Activated CD8-positive, alpha-beta T cell treated with anti-CD3 and anti-CD28 coated beads, Interleukin-2, amount 10 ng/mL, durations not matched to agents 7 days and 5 days (primary cell): ENCODE data around the gene PGA3. TPM values are rescaled to one million over a fixed set of nuclear protein-coding genes. Genes with fewer than 3 reads are reported as not detected.
A peak's percentile ranks its signal among the peaks of the same experiment; 100 is the strongest.
"Not testable (repeated sequence)": the region's sequence is repeated elsewhere in the genome, so short reads cannot be mapped to it uniquely, and the experiment has no call there.

Experiments
- ATAC-seq: fragments of 150-1000 bp; cut with Tn5 transposase; one replicate; pipeline ENCODE4 v1.10.0; 2021; ENCODE audit warnings: moderate library complexity
- CTCF ChIA-PET: fragments of 350-600 bp; sonication (Branson Sonifier 250); formaldehyde crosslinking; loops from one replicate; lab custom pipeline; 2021; ENCODE audit warnings: antibody characterized with exemption; lab: Charles Lee
- POLR2A ChIA-PET: fragments of 350-600 bp; sonication (Branson Sonifier 250); formaldehyde crosslinking; loops from one replicate; lab custom pipeline; 2021; ENCODE audit warnings: antibody characterized with exemption; lab: Charles Lee
- DNase-seq: peaks from one replicate; pipeline ENCODE4 v3.0.0-alpha.2; 2020
- H3K27ac Mint-ChIP-seq: one replicate; pipeline ENCODE4 v1.8.0; 2021; ENCODE audit warnings: mild to moderate bottlenecking, mixed read lengths
- H3K27me3 Mint-ChIP-seq: one replicate; pipeline ENCODE4 v1.8.0; 2021; ENCODE audit warnings: low read depth, mixed read lengths
- H3K36me3 Mint-ChIP-seq: one replicate; pipeline ENCODE4 v1.8.0; 2021; ENCODE audit warnings: low read depth, mixed read lengths
- H3K4me1 Mint-ChIP-seq: one replicate; pipeline ENCODE4 v1.8.0; 2021; ENCODE audit warnings: low read depth, mixed read lengths
- H3K4me3 Mint-ChIP-seq: one replicate; pipeline ENCODE4 v1.8.0; 2021; ENCODE audit warnings: mild to moderate bottlenecking, mixed read lengths
- H3K9me3 Mint-ChIP-seq: one replicate; pipeline ENCODE4 v1.8.0; 2022; ENCODE audit warnings: mixed read lengths; ENCODE audit not compliant: insufficient read depth
- total RNA-seq, 2 experiments: library from RNA; stranded (reverse); gene quantifications; one replicate each; pipeline ENCODE4 v1.2.3, GENCODE V29; 2021

The PGA3 gene
- total RNA-seq, 2 experiments from 2014 or later, result not detected

DNA sequence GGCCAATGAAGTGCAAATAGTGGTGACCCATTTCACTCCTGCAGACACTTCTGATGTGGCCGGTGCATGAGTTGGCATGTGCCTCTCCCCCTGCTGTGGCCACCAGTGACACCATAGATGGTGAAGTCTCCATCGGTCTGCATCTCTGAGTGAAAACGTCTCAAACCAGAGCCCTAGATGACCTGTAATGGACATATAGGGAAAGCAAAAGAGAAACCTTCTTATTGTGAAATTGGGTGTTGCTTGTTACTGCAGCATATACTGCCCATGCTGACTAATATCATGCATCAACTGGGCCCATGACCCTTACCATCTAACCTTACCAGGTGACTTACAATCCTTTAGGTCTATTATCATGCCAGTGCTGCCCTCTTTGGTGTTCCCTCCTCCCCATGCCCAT, 30.4 kb upstream of the PGA3 start:
- no peak for DNase-seq
- no peak overlapping the region for H3K4me3 Mint-ChIP-seq
- H3K27me3 Mint-ChIP-seq, result peaks cover 14% of the 10 kb centered on the region
- H3K36me3 Mint-ChIP-seq, result peaks cover 1% of the 10 kb centered on the region
- H3K9me3 Mint-ChIP-seq, result no peaks in the 10 kb centered on the region
- POLR2A ChIA-PET, result interaction anchor here (0.7 kb wide), 1 partner anchor 237 kb away, joined by 3 read pairs; no protein-coding TSS in a partner anchor
- ATAC-seq, result no peak
- CTCF ChIA-PET, result no interaction called here
- no peak overlapping the region for H3K27ac Mint-ChIP-seq
- peaks cover 20% of the 10 kb centered on the region for H3K4me1 Mint-ChIP-seq

DNA sequence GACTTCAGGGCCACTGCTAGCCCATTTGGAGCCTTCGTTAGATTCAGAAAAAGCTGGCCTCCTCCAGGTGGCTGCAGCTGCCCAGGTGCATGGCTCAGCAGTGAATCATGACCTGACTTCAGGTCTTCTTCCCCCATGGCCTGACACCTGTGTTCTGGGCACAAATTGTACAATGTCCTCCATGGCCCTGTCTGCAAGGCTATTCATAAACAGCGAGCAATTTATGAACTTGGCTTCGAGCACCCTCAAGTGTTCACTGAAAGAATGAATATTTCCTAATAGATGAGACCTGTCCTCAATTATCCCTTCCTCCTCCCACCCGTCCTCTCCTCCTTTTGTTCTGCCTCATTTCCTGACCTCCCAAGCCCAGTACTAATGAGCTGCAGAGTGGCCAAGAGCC, 29.9 kb upstream of the PGA3 start:
- H3K9me3 Mint-ChIP-seq, result no peaks in the 10 kb centered on the region
- ChIA-PET POLR2A (no interaction called here), CTCF (interaction anchor here (0.6 kb wide), 1 partner anchor 204 kb away, joined by 3 read pairs; no protein-coding TSS in a partner anchor)
- H3K27ac Mint-ChIP-seq, result no peak overlapping the region
- no peak for DNase-seq
- no peak for ATAC-seq
- no peak overlapping the region for H3K4me3 Mint-ChIP-seq
- peaks cover 16% of the 10 kb centered on the region for H3K4me1 Mint-ChIP-seq
- H3K36me3 Mint-ChIP-seq, result peaks cover 1% of the 10 kb centered on the region
- peaks cover 14% of the 10 kb centered on the region for H3K27me3 Mint-ChIP-seq

DNA sequence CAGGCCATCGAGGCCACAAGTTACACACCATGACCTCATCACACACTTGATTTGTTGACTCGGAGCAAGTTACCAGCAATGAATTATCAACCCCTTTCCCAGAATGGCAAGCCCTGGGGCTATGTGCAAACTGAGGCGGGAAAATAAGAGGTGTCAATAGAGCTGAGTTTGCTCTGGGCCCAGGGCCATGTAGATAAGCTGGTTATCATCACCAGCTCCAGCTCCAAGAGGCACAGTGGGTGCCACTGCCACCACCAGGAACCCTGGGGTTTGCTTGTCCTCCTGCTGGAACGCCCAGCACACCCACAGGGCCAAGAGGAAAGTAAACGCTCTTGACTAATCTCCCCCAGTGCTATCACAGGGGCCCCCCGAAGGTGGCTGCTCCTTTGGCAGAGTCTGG, 29.0 kb upstream of the PGA3 start:
- no peaks in the 10 kb centered on the region for H3K9me3 Mint-ChIP-seq
- no peaks in the 10 kb centered on the region for H3K36me3 Mint-ChIP-seq
- ChIA-PET CTCF (no interaction called here), POLR2A (interaction anchor here (0.5 kb wide), 1 partner anchor 115 kb away, joined by 4 read pairs; no protein-coding TSS in a partner anchor)
- no peak overlapping the region for H3K4me3 Mint-ChIP-seq
- ATAC-seq (no peak), DNase-seq (no peak)
- peaks cover 10% of the 10 kb centered on the region for H3K4me1 Mint-ChIP-seq
- peaks cover 16% of the 10 kb centered on the region for H3K27me3 Mint-ChIP-seq
- H3K27ac Mint-ChIP-seq, result no peak overlapping the region

GRCh38 chr11:61174949-61175348, 28.4 kb upstream of the PGA3 start:
- Mint-ChIP-seq H3K27ac (no peak overlapping the region), H3K27me3 (peaks cover 20% of the 10 kb centered on the region), H3K4me1 (peaks cover 10% of the 10 kb centered on the region), H3K4me3 (no peak overlapping the region), H3K9me3 (no peaks in the 10 kb centered on the region), H3K36me3 (no peaks in the 10 kb centered on the region)
- ChIA-PET POLR2A (no interaction called here), CTCF (interaction anchor here (2.5 kb wide), 1 partner anchor 12 kb away, joined by 11 read pairs; no protein-coding TSS in a partner anchor)
- ATAC-seq (no peak), DNase-seq (no peak)

GRCh38 chr11:61176446-61176845, 26.9 kb upstream of the PGA3 start:
- ChIA-PET CTCF (interaction anchor here (2.5 kb wide), 1 partner anchor 10 kb away, joined by 11 read pairs; no protein-coding TSS in a partner anchor), POLR2A (no interaction called here)
- ATAC-seq (no peak), DNase-seq (no peak)
- no peak overlapping the region for H3K27ac Mint-ChIP-seq
- H3K4me3 Mint-ChIP-seq, result no peak overlapping the region
- peaks cover 25% of the 10 kb centered on the region for H3K27me3 Mint-ChIP-seq
- H3K4me1 Mint-ChIP-seq, result peaks cover 10% of the 10 kb centered on the region
- no peaks in the 10 kb centered on the region for H3K9me3 Mint-ChIP-seq
- no peaks in the 10 kb centered on the region for H3K36me3 Mint-ChIP-seq

DNA sequence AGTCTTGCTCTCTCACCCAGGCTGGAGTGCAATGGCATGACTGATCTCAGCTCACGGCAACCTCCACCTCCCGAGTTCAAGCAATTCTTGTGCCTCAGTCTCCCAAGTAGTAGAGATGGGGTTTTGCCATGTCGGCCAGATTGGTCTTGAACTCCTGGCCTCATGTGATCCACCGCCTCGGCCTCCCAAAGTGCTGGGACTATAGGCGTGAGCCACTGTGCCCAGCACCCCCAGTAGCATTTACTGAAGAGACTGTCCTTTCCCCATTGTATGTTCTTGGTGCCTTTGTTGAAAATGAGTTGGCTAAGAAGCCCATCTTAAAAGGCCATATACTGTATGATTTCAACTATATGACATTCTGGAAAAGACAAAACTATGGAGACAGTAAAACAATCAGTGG, 23.1 kb upstream of the PGA3 start:
- DNase-seq, H3K4me1 Mint-ChIP-seq, H3K27ac Mint-ChIP-seq, H3K4me3 Mint-ChIP-seq, H3K36me3 Mint-ChIP-seq, ATAC-seq, POLR2A ChIA-PET, H3K9me3 Mint-ChIP-seq: not testable (repeated sequence)
- CTCF ChIA-PET, result interaction anchor here (1.1 kb wide), 1 partner anchor 51 kb away, joined by 5 read pairs; no protein-coding TSS in a partner anchor
- peaks cover 19% of the 10 kb centered on the region for H3K27me3 Mint-ChIP-seq

- ChIA-PET CTCF (interaction anchor here (1.5 kb wide), 1 partner anchor 204 kb away, joined by 5 read pairs; no protein-coding TSS in a partner anchor), POLR2A (no interaction called here)
- H3K27ac Mint-ChIP-seq, result no peak overlapping the region
- H3K4me3 Mint-ChIP-seq, result no peak overlapping the region
- H3K4me1 Mint-ChIP-seq, result no peaks in the 10 kb centered on the region
- DNase-seq (no peak), ATAC-seq (no peak)
- H3K27me3 Mint-ChIP-seq, result peaks cover 13% of the 10 kb centered on the region
- H3K9me3 Mint-ChIP-seq, result no peaks in the 10 kb centered on the region
- no peaks in the 10 kb centered on the region for H3K36me3 Mint-ChIP-seq
These were observed 21.8 kb upstream of the PGA3 start for GRCh38 chr11:61181489-61181888.

DNA sequence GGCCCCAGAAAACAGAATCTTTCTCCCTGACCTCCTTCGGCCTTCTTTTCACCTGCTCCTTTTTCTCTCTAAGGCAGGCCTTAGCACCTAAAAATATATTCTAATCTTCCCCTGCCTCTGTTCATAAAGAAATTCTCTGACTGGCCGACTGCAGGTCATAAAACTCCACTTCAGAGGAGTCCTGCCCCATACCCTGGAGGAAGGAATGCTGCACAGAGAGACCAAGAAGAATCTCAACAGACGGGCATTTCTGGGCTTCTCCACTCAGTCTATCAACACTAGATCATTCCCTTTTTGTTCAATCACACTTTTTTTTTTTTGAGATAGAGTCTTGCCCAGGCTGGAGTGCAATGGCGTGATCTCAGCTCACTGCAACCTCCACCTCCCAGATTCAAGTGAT, 19.7 kb upstream of the PGA3 start:
- H3K4me3 Mint-ChIP-seq, result no peak overlapping the region
- DNase-seq, result no peak
- H3K9me3 Mint-ChIP-seq, result no peaks in the 10 kb centered on the region
- peaks cover 3% of the 10 kb centered on the region for H3K4me1 Mint-ChIP-seq
- no peaks in the 10 kb centered on the region for H3K36me3 Mint-ChIP-seq
- no peak overlapping the region for H3K27ac Mint-ChIP-seq
- no peak for ATAC-seq
- CTCF ChIA-PET, result interaction anchor here (1.3 to 1.4 kb wide), 2 partner anchors 30 to 352 kb away, joined by 3 to 4 read pairs; no protein-coding TSS in a partner anchor
- peaks cover 13% of the 10 kb centered on the region for H3K27me3 Mint-ChIP-seq
- POLR2A ChIA-PET, result no interaction called here

DNA sequence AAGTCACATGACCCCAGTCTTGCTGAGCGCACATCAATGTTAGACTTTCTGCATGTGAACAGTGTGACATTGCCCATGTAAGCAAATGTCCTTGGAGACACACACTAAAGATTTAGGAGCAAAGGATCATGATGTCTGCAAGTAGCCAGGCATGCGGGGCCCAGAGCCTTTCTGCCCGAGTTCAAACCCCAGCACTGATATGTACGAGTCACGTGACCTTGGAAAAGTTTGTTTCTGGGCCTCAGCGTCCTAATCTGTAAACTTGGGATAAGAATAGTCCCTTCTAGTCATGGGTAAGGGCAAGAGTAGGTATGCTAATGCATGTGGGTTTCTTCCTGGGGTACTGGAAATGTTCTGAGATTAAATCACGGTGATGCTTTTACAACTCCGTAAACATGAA, 16.8 kb upstream of the PGA3 start:
- no peaks in the 10 kb centered on the region for H3K36me3 Mint-ChIP-seq
- H3K4me1 Mint-ChIP-seq, result peaks cover 3% of the 10 kb centered on the region
- no peaks in the 10 kb centered on the region for H3K9me3 Mint-ChIP-seq
- H3K27me3 Mint-ChIP-seq, result peaks cover 4% of the 10 kb centered on the region
- ChIA-PET POLR2A (no interaction called here), CTCF (interaction anchor here (1.0 to 4.7 kb wide), 24 partner anchors 10 to 411 kb away, joined by 3 to 41 read pairs (median 5); partner anchors contain the start of genes CD6 and VPS37C)
- no peak overlapping the region for H3K27ac Mint-ChIP-seq
- H3K4me3 Mint-ChIP-seq, result no peak overlapping the region
- ATAC-seq (no peak), DNase-seq (no peak)

DNA sequence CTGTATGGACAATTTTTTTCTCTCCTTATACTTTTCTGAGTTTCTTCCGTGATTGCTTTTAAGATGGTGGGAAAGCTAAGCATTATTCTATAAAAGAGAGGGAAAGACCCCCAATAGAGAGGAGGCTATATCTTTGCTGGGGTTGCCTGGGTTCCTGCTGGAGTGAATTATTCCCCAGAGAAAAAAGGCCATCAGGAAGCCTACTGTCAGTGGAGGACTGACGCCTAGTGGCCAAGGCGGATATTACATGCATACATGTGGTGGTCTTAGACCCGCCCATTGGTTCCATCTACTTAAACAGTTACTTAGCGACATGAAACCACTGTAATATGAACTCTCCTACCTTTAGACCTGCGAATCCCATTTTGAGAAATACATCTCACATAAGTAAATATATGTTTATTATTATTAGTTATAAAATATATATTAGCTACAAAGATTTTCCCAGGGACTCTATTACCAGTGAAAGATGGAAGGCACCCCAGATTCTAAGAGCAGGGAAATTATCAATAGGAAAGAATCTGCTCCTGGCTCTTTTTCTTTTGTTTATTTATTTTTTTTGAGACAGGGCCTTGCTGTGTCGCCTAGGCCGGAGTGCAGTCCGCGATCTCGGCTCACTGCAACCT, 15.7 kb upstream of the PGA3 start:
- POLR2A ChIA-PET, result interaction anchor here (0.7 kb wide), 1 partner anchor 33 kb away, joined by 3 read pairs; no protein-coding TSS in a partner anchor
- H3K4me3 Mint-ChIP-seq, result no peak overlapping the region
- ATAC-seq, result peak; percentile 87

GRCh38 chr11:61189933-61190332, 13.4 kb upstream of the PGA3 start:
- Mint-ChIP-seq H3K4me3 (no peak overlapping the region), H3K4me1 (peaks cover 3% of the 10 kb centered on the region), H3K27me3 (peaks cover 4% of the 10 kb centered on the region), H3K9me3 (no peaks in the 10 kb centered on the region), H3K36me3 (no peaks in the 10 kb centered on the region), H3K27ac (no peak overlapping the region)
- ChIA-PET CTCF (interaction anchor here (4.7 kb wide), 1 partner anchor 60 kb away, joined by 41 read pairs; no protein-coding TSS in a partner anchor), POLR2A (no interaction called here)
- DNase-seq, result no peak
- ATAC-seq, result no peak

More for the DNA sequence above, 15.7 kb upstream of the PGA3 start:
- CTCF ChIA-PET, result interaction anchor here (0.7 to 4.7 kb wide), 33 partner anchors 8 to 412 kb away, joined by 3 to 41 read pairs (median 4); partner anchors contain the start of genes CD6 and VPS37C
- H3K9me3 Mint-ChIP-seq, result no peaks in the 10 kb centered on the region
- peak; percentile 87 for DNase-seq
- no peak overlapping the region for H3K27ac Mint-ChIP-seq
- peaks cover 3% of the 10 kb centered on the region for H3K4me1 Mint-ChIP-seq
- H3K36me3 Mint-ChIP-seq, result no peaks in the 10 kb centered on the region
- H3K27me3 Mint-ChIP-seq, result peaks cover 4% of the 10 kb centered on the region

GRCh38 chr11:61193596-61193995, 9.7 kb upstream of the PGA3 start:
- no peak for DNase-seq
- CTCF ChIA-PET, result no interaction called here
- Mint-ChIP-seq H3K4me3 (no peak overlapping the region), H3K4me1 (no peaks in the 10 kb centered on the region), H3K36me3 (no peaks in the 10 kb centered on the region), H3K9me3 (no peaks in the 10 kb centered on the region), H3K27me3 (peaks cover 2% of the 10 kb centered on the region), H3K27ac (no peak overlapping the region)
- ATAC-seq, result no peak
- POLR2A ChIA-PET, result no interaction called here
